ENCODE results near the gene SOX18.

- no peak for TF ChIP-seq EZH2 (IDR thresholded peaks at IDR 0.05; ENCODE audit: low read length, missing control alignments)
- TF ChIP-seq, protein P1, sequence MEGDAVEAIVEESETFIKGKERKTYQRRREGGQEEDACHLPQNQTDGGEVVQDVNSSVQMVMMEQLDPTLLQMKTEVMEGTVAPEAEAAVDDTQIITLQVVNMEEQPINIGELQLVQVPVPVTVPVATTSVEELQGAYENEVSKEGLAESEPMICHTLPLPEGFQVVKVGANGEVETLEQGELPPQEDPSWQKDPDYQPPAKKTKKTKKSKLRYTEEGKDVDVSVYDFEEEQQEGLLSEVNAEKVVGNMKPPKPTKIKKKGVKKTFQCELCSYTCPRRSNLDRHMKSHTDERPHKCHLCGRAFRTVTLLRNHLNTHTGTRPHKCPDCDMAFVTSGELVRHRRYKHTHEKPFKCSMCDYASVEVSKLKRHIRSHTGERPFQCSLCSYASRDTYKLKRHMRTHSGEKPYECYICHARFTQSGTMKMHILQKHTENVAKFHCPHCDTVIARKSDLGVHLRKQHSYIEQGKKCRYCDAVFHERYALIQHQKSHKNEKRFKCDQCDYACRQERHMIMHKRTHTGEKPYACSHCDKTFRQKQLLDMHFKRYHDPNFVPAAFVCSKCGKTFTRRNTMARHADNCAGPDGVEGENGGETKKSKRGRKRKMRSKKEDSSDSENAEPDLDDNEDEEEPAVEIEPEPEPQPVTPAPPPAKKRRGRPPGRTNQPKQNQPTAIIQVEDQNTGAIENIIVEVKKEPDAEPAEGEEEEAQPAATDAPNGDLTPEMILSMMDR (conservative IDR thresholded peaks at IDR 0.05 in 1 of 2, IDR thresholded peaks at IDR 0.05 in 1 of 2; ENCODE audit: low read depth in 1 of 2, low read length in 2 of 2) = no peak
These were observed 23.1 kb upstream of the SOX18 start for GRCh38 chr20:64072498-64073063.

Data from fibroblast of lung (primary cell).